HCT116 (cell line): ENCODE data around the gene ACD. TPM values are rescaled to one million over a fixed set of nuclear protein-coding genes. Genes with fewer than 3 reads are reported as not detected.
A peak's percentile ranks its signal among the peaks of the same experiment; 100 is the strongest.

Experiments
- ATAC-seq: fragments of 200-7000 bp; cut with Tn5 transposase; 2 replicates; pipeline ENCODE4 v1.9.1; 2020; ENCODE audit warnings: mild to moderate bottlenecking, moderate library complexity
- BruUV-seq: library from RNA; stranded (reverse); fragments of 400-500 nt; replicated peaks from 2 replicates; lab custom pipeline; 2021; lab: Mats Ljungman, UMichigan
- CTCF ChIA-PET: fragments of 300-600 bp; sonication (Branson Sonifier 250); formaldehyde crosslinking; loops from one replicate; lab custom pipeline; 2021; ENCODE audit warnings: antibody characterized with exemption; lab: Charles Lee
- POLR2A ChIA-PET: fragments of 300-600, 350-600 bp; sonication (Branson Sonifier 250); formaldehyde crosslinking; loops from one replicate; lab custom pipeline; 2021; ENCODE audit warnings: antibody characterized with exemption; lab: Charles Lee
- RAD21 ChIA-PET, 2 experiments: fragments of 300-600 bp; sonication (Branson Sonifier 250); formaldehyde crosslinking; loops; one replicate each; lab custom pipeline; 2023; ENCODE audit warnings: low total read pairs in 2 of 2; ENCODE audit not compliant: uncharacterized antibody in 2 of 2, unreplicated experiment in 2 of 2, low non-redundant PET in 1 of 2; lab: Charles Lee
- DNase-seq: peaks from one replicate; pipeline ENCODE4 v3.0.0-alpha.2; 2010; ENCODE audit warnings: low read depth, low spot score
- H2AFZ ChIP-seq: fragments of 200-600 bp; shearing (Covaris generic), sonication (generic); 2 replicates; pipeline ENCODE4 v1.6.1; 2017; ENCODE audit warnings: low read depth, mixed run types, mixed read lengths, antibody characterized with exemption, low read length; ENCODE audit not compliant: poor library complexity, severe bottlenecking
- H3K27ac ChIP-seq: 2 replicates; pipeline ENCODE4 v1.5.1; 2012; ENCODE audit warnings: low read depth, low read length
- H3K27me3 ChIP-seq: fragments of 200-600 bp; sonication (generic); 2 replicates; pipeline ENCODE4 v1.6.1; 2016; ENCODE audit warnings: mixed run types, low read length, mixed read lengths; ENCODE audit not compliant: insufficient read depth
- H3K36me3 ChIP-seq, 2 experiments: fragments of 200-500 bp in 1 of 2; fragments of 200-600 bp in 1 of 2; sonication (Bioruptor generic) in 1 of 2; sonication (generic) in 1 of 2; 2 replicates each; pipeline versions ENCODE4 v1.5.1 to v1.6.1; 2014 to 2016; ENCODE audit warnings: low read length in 2 of 2, inconsistent platforms in 1 of 2, mixed read lengths in 1 of 2, mixed run types in 1 of 2; ENCODE audit not compliant: insufficient read depth in 2 of 2, control insufficient read depth in 1 of 2
- H3K4me1 ChIP-seq, 2 experiments: fragments of 200-600 bp in 1 of 2; sonication (generic) in 1 of 2; 2 replicates each; pipeline versions ENCODE4 v1.5.1 to v1.6.1; 2012 to 2017; ENCODE audit warnings: low read length in 2 of 2, inconsistent platforms in 1 of 2, mild to moderate bottlenecking in 1 of 2, mixed read lengths in 1 of 2, mixed run types in 1 of 2, moderate library complexity in 1 of 2; ENCODE audit not compliant: insufficient read depth in 2 of 2, control insufficient read depth in 1 of 2
- H3K4me2 ChIP-seq: fragments of 200-600 bp; sonication (generic); 2 replicates; pipeline ENCODE4 v1.6.1; 2017; ENCODE audit warnings: mixed run types, low read length, mixed read lengths
- H3K4me3 ChIP-seq, 2 experiments: fragments of 200-600 bp in 1 of 2; sonication (generic) in 1 of 2; replicated peaks in 1 of 2; 2 replicates each; pipeline ENCODE4 v1.5.1; 2011 to 2016; ENCODE audit warnings: low read length in 2 of 2, control low read depth in 1 of 2, low read depth in 1 of 2, mild to moderate bottlenecking in 1 of 2, mixed read lengths in 1 of 2, mixed run types in 1 of 2
- H3K79me2 ChIP-seq: fragments of 200-600 bp; sonication (generic); 2 replicates; pipeline ENCODE4 v1.6.1; 2017; ENCODE audit warnings: mild to moderate bottlenecking, mixed run types, low read length, moderate library complexity, mixed read lengths; ENCODE audit not compliant: insufficient read depth
- H3K9ac ChIP-seq: fragments of 200-600 bp; sonication (generic); 2 replicates; pipeline ENCODE4 v1.6.1; 2016; ENCODE audit warnings: low read length, mixed read lengths
- H3K9me2 ChIP-seq: fragments of 200-600 bp; sonication (generic), shearing (Covaris generic); 2 replicates; pipeline ENCODE4 v1.6.1; 2017; ENCODE audit warnings: mixed run types, mild to moderate bottlenecking, moderate library complexity; ENCODE audit not compliant: insufficient read depth
- H3K9me3 ChIP-seq, 2 experiments: fragments of 200-500 bp in 1 of 2; fragments of 200-600 bp in 1 of 2; sonication (Bioruptor generic) in 1 of 2; sonication (generic) in 1 of 2; 2 replicates each; pipeline ENCODE4 v1.6.1; 2014 to 2017; ENCODE audit warnings: low read length in 2 of 2, mixed read lengths in 2 of 2, inconsistent platforms in 1 of 2, low read depth in 1 of 2, mild to moderate bottlenecking in 1 of 2, mixed run types in 1 of 2, moderate library complexity in 1 of 2; ENCODE audit not compliant: control insufficient read depth in 1 of 2, insufficient read depth in 1 of 2
- H4K20me1 ChIP-seq: fragments of 200-600 bp; sonication (generic), shearing (Covaris generic); 2 replicates; pipeline ENCODE4 v1.6.1; 2017; ENCODE audit warnings: mixed run types, mild to moderate bottlenecking, moderate library complexity; ENCODE audit not compliant: insufficient read depth
- ATF3 ChIP-seq: IDR thresholded peaks from 2 replicates; pipeline ENCODE4 v1.6.1; 2012
- CTCF ChIP-seq, 3 experiments: fragments of 200-600 bp in 1 of 3; sonication (generic) in 1 of 3; IDR thresholded peaks in 2 of 3; conservative IDR thresholded peaks in 1 of 3; 2 replicates each; pipeline ENCODE4 v1.5.1; 2012 to 2017; ENCODE audit warnings: low read depth in 2 of 3, low read length in 2 of 3, antibody characterized with exemption in 1 of 3, borderline replicate concordance in 1 of 3, control low read depth in 1 of 3, mild to moderate bottlenecking in 1 of 3, mixed read lengths in 1 of 3, mixed run types in 1 of 3, moderate library complexity in 1 of 3; ENCODE audit not compliant: insufficient read depth in 1 of 3
- ELF1 ChIP-seq: IDR thresholded peaks from 2 replicates; pipeline ENCODE4 v1.6.1; 2012; ENCODE audit warnings: low read depth, borderline replicate concordance
- EZH2 ChIP-seq: fragments of 200-600 bp; sonication (generic); IDR thresholded peaks from 2 replicates; pipeline ENCODE4 v1.6.1; 2017; ENCODE audit warnings: antibody characterized with exemption, mixed run types
- POLR2A ChIP-seq: IDR thresholded peaks from 2 replicates; pipeline ENCODE4 v1.7.0; 2011; ENCODE audit warnings: borderline replicate concordance; ENCODE audit not compliant: insufficient read depth, insufficient read length; ENCODE audit errors: extremely low read depth
- YY1 ChIP-seq: IDR thresholded peaks from 2 replicates; pipeline ENCODE4 v1.6.1; 2011; ENCODE audit warnings: low read length, low read depth, moderate library complexity, mild to moderate bottlenecking; ENCODE audit not compliant: insufficient replicate concordance; ENCODE audit errors: extremely low read depth
- ZBTB33 ChIP-seq: IDR thresholded peaks from 2 replicates; pipeline ENCODE4 v1.6.1; 2011; ENCODE audit warnings: mild to moderate bottlenecking, low read length, moderate library complexity; ENCODE audit not compliant: insufficient replicate concordance; ENCODE audit errors: extremely low read depth
- ZFX ChIP-seq: fragments of 450-650 bp; IDR thresholded peaks from 2 replicates; pipeline ENCODE4 v1.6.1; 2017
- intact Hi-C: fragments of 100-400 bp; cut with micrococcal nuclease; formaldehyde crosslinking; loops from 2 replicates; pipeline ENCODE4 v1.10.0; 2022
- total RNA-seq: library from RNA; stranded (reverse); gene quantifications from one replicate; pipeline ENCODE4 v1.2.1, GENCODE V29; 2021; ENCODE audit not compliant: unreplicated experiment

The ACD gene
- total RNA-seq, 1 experiment from 2014 or later: 53.8 TPM

GRCh38 chr16:67653128-67653788 is 6.8 kb downstream of the ACD start:
- H3K4me1 ChIP-seq: peaks cover 0 to 4% of the 10 kb centered on the region in 2 experiments; a peak in 1 of 4 replicates
- H3K79me2 ChIP-seq: peaks cover 5% of the 10 kb centered on the region; the same call in 1 of the 2 replicates
- POLR2A ChIA-PET: no interaction called here
- intact Hi-C loops: no loop called here
- H3K9me3 ChIP-seq: no peaks in the 10 kb centered on the region
- DNase-seq: no peak
- H2AFZ ChIP-seq: no peak overlapping the region
- peak overlapping the region; percentile 90 for H3K4me2 ChIP-seq
- CTCF ChIA-PET: interaction anchor here (1.9 kb wide), 1 partner anchor 132 kb away, joined by 4 read pairs; no protein-coding TSS in a partner anchor
- no peaks in the 10 kb centered on the region for H4K20me1 ChIP-seq
- H3K9me2 ChIP-seq: no peaks in the 10 kb centered on the region
- no TSS peak for BruUV-seq
- peak in 2 of 3 experiments; percentile 34 to 48; a peak in 4 of 6 replicates for TF ChIP-seq CTCF (IDR thresholded peaks at IDR 0.05 in 2 of 3, conservative IDR thresholded peaks at IDR 0.05 in 1 of 3; ENCODE audit: borderline replicate concordance in 1 of 3, insufficient read depth in 1 of 3, low read depth in 2 of 3, low read length in 2 of 3)
- no peak for TF ChIP-seq YY1
- no peak for TF ChIP-seq ELF1
- no peak for TF ChIP-seq ZBTB33
- TF ChIP-seq ZFX: peak; percentile 53; the same call in 1 of the 2 replicates
- TF ChIP-seq POLR2A: no peak
- TF ChIP-seq ATF3: no peak
- no peak for TF ChIP-seq EZH2
- peaks cover 0 to 6% of the 10 kb centered on the region in 2 experiments; a peak in 1 of 4 replicates for H3K36me3 ChIP-seq
- no peaks in the 10 kb centered on the region for H3K27me3 ChIP-seq
- RAD21 ChIA-PET: no interaction called here
- peak overlapping the region; percentile 79 to 90 for H3K4me3 ChIP-seq
- H3K9ac ChIP-seq: peak overlapping the region; percentile 81
- peak; percentile 78 for ATAC-seq
- peak overlapping the region; percentile 70; the same call in 1 of the 2 replicates for H3K27ac ChIP-seq
